A673 (cell line): ENCODE results near the gene USP48. TPM values are rescaled to one million over a fixed set of nuclear protein-coding genes. Genes with fewer than 3 reads are reported as not detected.
A peak's percentile ranks its signal among the peaks of the same experiment; 100 is the strongest.

Source experiments
- BruUV-seq: library from RNA; stranded (reverse); fragments of 400-500 nt; replicated peaks from 2 replicates; lab custom pipeline; 2021; lab: Mats Ljungman, UMichigan
- CTCF ChIA-PET: fragments of 300-600 bp; sonication (Branson Sonifier 250); formaldehyde crosslinking; loops from one replicate; lab custom pipeline; 2022; ENCODE audit warnings: antibody characterized with exemption; lab: Charles Lee
- POLR2A ChIA-PET: fragments of 300-600 bp; sonication (Branson Sonifier 250); formaldehyde crosslinking; loops from one replicate; lab custom pipeline; 2022; ENCODE audit warnings: antibody characterized with exemption; ENCODE audit not compliant: low non-redundant PET; lab: Charles Lee
- DNase-seq: peaks from one replicate; pipeline ENCODE4 v3.0.0-alpha.2; 2015; ENCODE audit warnings: low spot score
- H3K27ac ChIP-seq: fragments of 200-600 bp; sonication (generic); 2 replicates; pipeline ENCODE4 v1.5.1; 2016; ENCODE audit warnings: mixed run types, low read depth, mild to moderate bottlenecking, mixed read lengths, antibody characterized with exemption, low read length; ENCODE audit not compliant: poor library complexity, severe bottlenecking
- H3K27me3 ChIP-seq: fragments of 200-600 bp; sonication (generic); replicated peaks from 2 replicates; pipeline ENCODE4 v1.6.1; 2017; ENCODE audit warnings: mixed run types, low read depth, mild to moderate bottlenecking, mixed read lengths, antibody characterized with exemption, low read length; ENCODE audit not compliant: insufficient read depth, poor library complexity
- H3K36me3 ChIP-seq: fragments of 200-600 bp; sonication (generic); 2 replicates; pipeline ENCODE4 v1.6.1; 2016; ENCODE audit warnings: mixed run types, mild to moderate bottlenecking, mixed read lengths, antibody characterized with exemption, low read length; ENCODE audit not compliant: insufficient read depth, poor library complexity, severe bottlenecking
- H3K4me1 ChIP-seq: fragments of 200-600 bp; sonication (generic); 2 replicates; pipeline ENCODE4 v1.6.1; 2017; ENCODE audit warnings: mixed run types, mild to moderate bottlenecking, mixed read lengths, antibody characterized with exemption, low read length; ENCODE audit not compliant: insufficient read depth, poor library complexity, severe bottlenecking
- H3K4me3 ChIP-seq: fragments of 200-600 bp; sonication (generic); 2 replicates; pipeline ENCODE4 v1.5.1; 2016; ENCODE audit warnings: low read depth, mixed run types, mild to moderate bottlenecking, mixed read lengths, low read length; ENCODE audit not compliant: poor library complexity, severe bottlenecking
- H3K9me3 ChIP-seq: fragments of 200-600 bp; sonication (generic); 2 replicates; pipeline ENCODE4 v1.6.1; 2016; ENCODE audit warnings: mixed run types, low read depth, mild to moderate bottlenecking, mixed read lengths, antibody characterized with exemption, low read length; ENCODE audit not compliant: poor library complexity, severe bottlenecking
- CTCF ChIP-seq: fragments of 300-800, 200-600 bp; sonication (generic); conservative IDR thresholded peaks from 2 replicates; pipeline ENCODE4 v1.5.1; 2017; ENCODE audit warnings: low read depth, mild to moderate bottlenecking, antibody characterized with exemption, low read length, moderate library complexity, mixed read lengths
- EZH2 ChIP-seq: fragments of 200-600 bp; sonication (generic); IDR thresholded peaks from 2 replicates; pipeline ENCODE4 v1.6.1; 2017; ENCODE audit warnings: borderline replicate concordance, low read depth, mild to moderate bottlenecking, mixed read lengths, antibody characterized with exemption, low read length; ENCODE audit not compliant: poor library complexity, severe bottlenecking
- intact Hi-C: fragments of 100-400 bp; cut with micrococcal nuclease; formaldehyde crosslinking; loops from one replicate; pipeline ENCODE4 v1.10.0; 2022; ENCODE audit not compliant: unreplicated experiment
- total RNA-seq: library from RNA; stranded (reverse); gene quantifications from 2 replicates; pipeline ENCODE4 v1.2.3, GENCODE V29; 2021

The USP48 gene
- total RNA-seq, 1 experiment from 2014 or later, result 74.1 TPM

GRCh38 chr1:21670059-21670881 lies 112.7 kb downstream of the USP48 start:
- Histone ChIP-seq H3K27ac (no peak overlapping the region), H3K4me1 (peaks cover 34% of the 10 kb centered on the region), H3K36me3 (no peaks in the 10 kb centered on the region), H3K9me3 (no peaks in the 10 kb centered on the region), H3K4me3 (no peak overlapping the region), H3K27me3 (no peaks in the 10 kb centered on the region)
- intact Hi-C loops, result no loop called here
- TF ChIP-seq CTCF, result no peak
- TF ChIP-seq EZH2, result no peak
- no TSS peak for BruUV-seq
- ChIA-PET CTCF (no interaction called here), POLR2A (no interaction called here)
- no peak for DNase-seq

GRCh38 chr1:21669258-21670058 lies 113.5 kb downstream of the USP48 start, which contains the start of gene RAP1GAP:
TSS of gene RAP1GAP (minus strand) at chr1:21669357. CDS start at chr1:21620032, 49,325 bp downstream.
- intact Hi-C loops, result no loop called here
- ChIA-PET CTCF (no interaction called here), POLR2A (no interaction called here)
- Histone ChIP-seq H3K4me3 (peak within 1 kb of the TSS; percentile 68), H3K9me3 (no peaks in the 10 kb centered on the region), H3K27ac (no peak within 1 kb of the TSS), H3K27me3 (no peaks in the 10 kb centered on the region), H3K36me3 (no peaks in the 10 kb centered on the region), H3K4me1 (peaks cover 34% of the 10 kb centered on the region)
- DNase-seq, result peak; percentile 45
- BruUV-seq, result no TSS peak
- TF ChIP-seq CTCF (no peak), EZH2 (no peak)

- Histone ChIP-seq H3K4me1 (peaks cover 34% of the 10 kb centered on the region), H3K36me3 (no peaks in the 10 kb centered on the region), H3K27me3 (no peaks in the 10 kb centered on the region), H3K9me3 (no peaks in the 10 kb centered on the region), H3K27ac (no peak overlapping the region), H3K4me3 (peak overlapping the region; percentile 68)
- no peak for DNase-seq
- intact Hi-C loops, result no loop called here
- ChIA-PET POLR2A (no interaction called here), CTCF (no interaction called here)
- TF ChIP-seq CTCF (no peak), EZH2 (no peak)
- no TSS peak for BruUV-seq
Observed at GRCh38 chr1:21668951-21669257, 114.0 kb downstream of the USP48 start.
